NB4 (cell line): ENCODE data around the gene MTX3.

Experiments
- CTCF ChIP-seq: IDR thresholded peaks from one replicate; pipeline ENCODE4 v1.5.1; 2012; ENCODE audit warnings: low read depth, low read length
- MAX ChIP-seq: IDR thresholded peaks from 2 replicates; pipeline ENCODE4 v1.6.1; 2011; ENCODE audit warnings: low read depth, low read length
- MYC ChIP-seq: IDR thresholded peaks from 2 replicates; pipeline ENCODE4 v1.6.1; 2011; ENCODE audit warnings: low read depth, low read length
- POLR2A ChIP-seq: IDR thresholded peaks from 2 replicates; pipeline ENCODE4 v1.6.1; 2011; ENCODE audit warnings: mild to moderate bottlenecking; ENCODE audit not compliant: insufficient read length; ENCODE audit errors: extremely low read depth

GRCh38 chr5:80010754-80011392, 19.8 kb upstream of the MTX3 start:
- TF ChIP-seq CTCF (no peak), POLR2A (no peak), MAX (no peak), MYC (no peak)
